GM18520 (cell line): Measurements from ENCODE around the gene ATP6V1E1.

Source experiments
- ATAC-seq: cut with Tn5 transposase; IDR thresholded peaks from one replicate; pipeline ENCODE4 v1.9.1; 2021; ENCODE audit not compliant: unreplicated experiment

Gene ATP6V1E1

DNA sequence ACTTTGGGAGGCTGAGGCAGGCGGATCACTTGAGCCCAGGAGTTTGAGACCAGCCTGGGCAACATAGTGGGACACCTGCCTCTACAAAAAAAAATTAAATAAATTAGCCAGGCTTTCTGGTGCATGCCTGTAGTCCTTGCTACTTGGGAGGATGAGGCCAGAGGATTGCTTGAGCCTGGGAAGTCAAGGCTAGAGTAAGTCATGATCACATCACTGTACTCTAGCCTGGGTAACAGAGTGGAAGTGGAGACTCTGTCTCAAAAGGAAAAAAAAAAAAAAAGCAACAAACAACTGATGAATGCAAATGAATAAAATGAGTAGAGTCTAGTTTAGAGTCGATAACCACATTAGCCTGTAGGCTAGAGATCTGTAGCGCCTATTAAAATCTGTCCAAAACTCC is 6.1 kb upstream of the ATP6V1E1 start:
- no peak for ATAC-seq

DNA sequence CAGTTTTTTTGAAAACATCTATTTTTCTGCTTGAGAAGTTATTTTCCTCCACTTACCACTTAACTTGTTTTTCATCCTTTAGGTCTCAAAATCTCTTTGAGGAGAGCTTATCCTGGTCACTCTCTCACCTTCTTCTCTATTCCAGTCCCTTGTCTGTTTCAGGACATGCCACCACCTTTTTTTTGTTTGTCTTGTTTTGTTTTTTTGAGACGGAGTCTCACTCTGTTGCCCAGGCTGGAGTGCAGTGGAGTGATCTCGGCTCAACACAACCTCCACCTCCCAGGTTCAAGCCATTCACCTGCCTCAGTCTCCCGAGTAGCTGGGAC is 5.4 kb upstream of the ATP6V1E1 start:
- no peak for ATAC-seq

DNA sequence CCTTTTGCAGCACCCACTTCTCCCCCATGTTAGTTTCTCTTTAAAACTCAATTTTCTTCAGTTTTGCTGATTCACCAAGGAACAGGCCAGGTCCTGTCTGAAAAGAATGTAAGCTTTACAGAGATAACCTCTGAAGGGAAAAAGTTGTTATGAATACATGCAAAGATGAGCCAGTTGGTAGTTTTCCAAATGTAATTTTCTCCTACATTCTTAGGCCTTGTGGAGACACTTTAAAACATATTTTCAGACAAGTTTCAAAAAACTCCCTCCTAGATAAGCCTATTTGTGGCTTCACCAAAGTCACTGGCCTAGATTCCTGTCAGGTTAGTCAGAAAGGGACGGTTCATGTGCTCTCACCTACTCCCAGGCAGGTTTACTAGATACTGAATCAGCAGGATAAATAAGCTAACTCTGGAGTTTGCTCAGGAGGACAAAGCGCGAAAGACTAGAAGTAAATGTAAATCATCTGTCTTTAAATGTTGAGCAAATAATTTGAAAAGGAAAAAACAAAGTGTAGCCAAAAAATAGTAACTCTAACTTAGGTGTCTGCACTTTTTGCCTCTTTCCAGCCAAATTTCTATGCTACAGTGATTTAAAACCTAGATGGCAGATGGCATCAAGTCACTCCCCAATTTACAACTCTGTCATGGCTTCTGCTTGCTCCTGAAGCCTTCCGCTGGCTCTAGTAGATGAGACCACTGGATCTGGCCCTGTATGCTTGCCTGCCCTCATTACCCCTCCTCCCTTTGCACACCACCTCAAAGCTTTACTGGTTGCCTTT is 4.9 kb upstream of the ATP6V1E1 start:
- no peak for ATAC-seq

DNA sequence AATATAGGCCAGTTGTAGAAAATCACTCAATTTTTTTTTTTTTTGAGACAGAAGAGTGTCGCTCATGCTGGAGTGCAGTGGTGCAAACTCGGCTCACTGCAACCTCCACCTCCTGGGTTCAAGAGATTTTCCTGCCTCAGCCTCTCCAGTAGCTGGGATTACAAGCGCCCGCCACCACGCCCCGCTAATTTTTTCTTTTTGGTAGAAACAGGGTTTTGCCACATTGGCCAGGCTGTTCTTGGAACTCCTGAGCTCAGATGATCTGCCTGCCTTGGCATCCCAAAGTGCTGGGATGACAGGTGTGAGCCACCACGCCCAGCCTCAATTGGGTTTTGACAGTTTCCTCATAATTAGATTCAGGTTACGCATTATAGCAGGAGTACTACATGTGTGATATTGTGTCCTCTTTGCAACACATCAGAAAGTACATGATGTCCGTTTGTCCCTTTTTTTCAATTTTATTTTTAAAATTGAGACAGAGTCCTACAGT is 2.6 kb upstream of the ATP6V1E1 start:
- ATAC-seq = no peak

DNA sequence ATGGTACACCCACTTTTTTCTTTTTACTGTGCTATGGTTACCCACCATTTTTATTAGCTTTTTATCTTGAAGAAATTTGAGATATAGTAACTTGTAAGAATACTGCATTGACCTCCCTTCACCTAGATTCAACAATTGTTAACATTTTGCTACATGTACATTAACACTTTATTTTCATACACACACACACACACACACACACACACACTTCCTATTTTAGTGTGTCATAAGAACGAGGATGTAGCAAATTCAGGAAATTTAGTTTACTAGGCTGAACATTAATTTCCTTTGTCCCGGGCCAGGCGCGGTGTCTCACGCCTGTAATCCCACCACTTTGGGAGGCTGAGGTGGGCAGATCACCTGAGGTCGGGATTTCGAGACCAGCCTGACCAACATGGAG is 1.1 kb upstream of the ATP6V1E1 start:
- ATAC-seq = no peak

DNA sequence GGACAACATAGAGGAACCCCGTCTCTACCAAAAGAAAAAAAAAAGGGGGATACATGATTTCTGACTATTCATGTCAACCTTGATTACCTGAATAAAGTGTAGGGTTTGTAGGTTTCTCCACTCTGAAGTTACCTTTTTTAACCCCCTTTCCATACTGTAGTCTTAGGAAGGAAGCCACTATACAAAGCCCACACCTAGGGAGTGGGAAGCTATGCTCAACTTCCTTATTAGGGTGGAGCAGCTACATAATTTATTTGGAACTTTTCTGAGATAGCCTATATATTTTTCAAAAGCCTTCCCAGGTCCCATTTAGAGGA is 582 bp upstream of the ATP6V1E1 start:
- ATAC-seq = no peak

DNA sequence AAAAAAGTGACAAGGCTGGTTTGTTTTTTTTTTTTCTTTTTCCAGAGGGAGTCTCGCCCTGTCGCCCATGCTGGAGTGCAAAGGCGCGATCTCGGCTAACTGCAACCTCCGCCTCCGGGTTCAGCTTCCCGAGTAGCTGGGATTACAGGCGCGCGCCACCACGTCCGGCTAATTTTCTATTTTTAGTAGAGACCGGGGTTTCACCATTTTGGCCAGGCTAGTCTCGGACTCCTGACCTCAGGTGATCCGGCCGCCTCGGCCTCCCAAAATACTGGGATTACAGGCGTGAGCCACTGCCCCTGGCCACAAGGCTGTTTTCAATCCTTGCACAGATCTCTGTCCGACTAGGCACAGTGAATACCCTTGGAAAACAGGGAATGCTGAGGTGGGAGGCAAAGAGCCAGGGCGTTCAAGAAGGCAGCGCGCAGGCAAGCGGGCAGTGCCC is 566 bp downstream of the ATP6V1E1 start:
- no peak for ATAC-seq

DNA sequence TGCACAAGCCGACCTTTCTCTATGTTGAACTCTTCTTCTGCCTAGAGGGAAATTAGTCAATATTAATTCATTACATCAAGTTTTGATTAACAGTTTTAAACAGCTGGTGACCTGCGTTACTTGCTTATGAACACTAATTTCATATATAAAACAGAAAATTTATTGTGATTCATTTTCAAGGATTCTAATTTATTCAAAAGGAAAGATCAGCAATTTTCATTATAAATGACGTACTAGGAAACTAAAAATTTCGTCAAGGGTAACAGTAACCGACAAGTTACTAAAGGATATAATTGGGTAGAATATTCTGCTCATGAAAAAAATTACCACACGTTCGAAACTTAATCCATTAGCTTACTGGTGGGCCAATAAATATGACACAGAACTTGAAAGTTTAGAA is 15.3 kb downstream of the ATP6V1E1 start:
- ATAC-seq = no peak

DNA sequence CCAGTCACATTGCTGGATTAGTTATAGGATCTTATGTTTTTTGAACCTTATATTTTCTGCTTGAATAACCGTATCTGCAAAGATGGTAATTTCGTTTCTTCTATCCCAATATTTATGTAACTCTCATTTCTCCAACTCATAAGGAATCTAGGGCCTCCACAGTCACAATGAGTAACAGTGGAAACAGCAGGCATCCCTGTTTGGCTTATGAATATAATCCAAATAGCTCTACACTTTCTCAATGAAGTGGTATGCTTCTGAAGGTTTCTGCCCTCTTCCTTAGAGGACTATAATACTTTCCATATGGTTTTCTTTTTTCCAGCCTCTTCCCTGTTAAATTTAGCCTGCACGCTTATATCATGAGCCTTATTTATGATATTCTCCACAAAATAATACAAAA is 16.5 kb downstream of the ATP6V1E1 start:
- ATAC-seq = no peak

DNA sequence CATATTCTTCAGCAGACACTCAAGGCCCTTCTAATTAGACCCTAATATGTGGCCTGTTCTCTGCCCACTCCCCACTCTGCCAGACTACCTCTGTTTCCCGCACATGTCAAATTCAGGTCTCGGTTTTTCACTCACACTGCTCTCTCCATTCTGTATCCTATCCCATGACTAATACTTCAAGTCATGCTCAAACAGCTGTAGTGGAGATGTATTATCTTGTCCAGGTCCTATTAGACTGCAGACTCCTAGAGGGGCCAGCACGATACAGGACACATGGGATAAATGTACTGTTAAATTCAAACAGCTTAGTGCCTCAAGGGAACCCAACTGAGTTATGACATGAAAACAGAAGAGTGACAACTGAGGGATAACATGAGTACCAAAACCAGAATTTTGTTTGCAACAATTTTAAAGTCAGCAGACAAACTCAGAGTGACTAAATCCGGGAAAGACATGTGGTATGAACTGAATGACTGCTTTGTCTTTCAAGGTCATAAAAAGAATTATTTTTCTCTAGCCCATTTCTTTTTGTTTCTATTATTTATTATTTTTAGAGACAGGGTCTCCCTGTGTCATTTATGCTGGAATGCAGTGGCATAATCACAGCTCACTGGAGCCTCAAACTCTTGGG is 20.5 kb downstream of the ATP6V1E1 start:
- ATAC-seq = no peak

DNA sequence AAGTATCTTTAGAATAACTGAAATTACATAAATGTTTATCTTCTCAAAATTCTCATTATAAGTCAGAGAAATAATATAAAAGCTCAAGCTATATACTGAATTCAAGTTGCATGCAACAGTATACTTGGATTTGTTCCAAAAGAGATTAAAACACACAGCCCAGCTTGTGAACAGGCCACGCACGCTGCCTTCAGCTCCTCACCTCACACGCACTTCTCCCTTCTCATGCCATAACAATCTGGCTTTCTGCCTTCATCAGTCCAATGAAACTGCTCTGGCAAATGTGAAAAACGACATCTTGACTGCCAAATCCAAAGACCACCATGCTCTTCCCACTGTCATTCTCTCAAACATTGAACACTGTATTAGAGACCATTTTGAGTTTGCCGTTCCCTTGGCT is 22.1 kb downstream of the ATP6V1E1 start:
- ATAC-seq = no peak

DNA sequence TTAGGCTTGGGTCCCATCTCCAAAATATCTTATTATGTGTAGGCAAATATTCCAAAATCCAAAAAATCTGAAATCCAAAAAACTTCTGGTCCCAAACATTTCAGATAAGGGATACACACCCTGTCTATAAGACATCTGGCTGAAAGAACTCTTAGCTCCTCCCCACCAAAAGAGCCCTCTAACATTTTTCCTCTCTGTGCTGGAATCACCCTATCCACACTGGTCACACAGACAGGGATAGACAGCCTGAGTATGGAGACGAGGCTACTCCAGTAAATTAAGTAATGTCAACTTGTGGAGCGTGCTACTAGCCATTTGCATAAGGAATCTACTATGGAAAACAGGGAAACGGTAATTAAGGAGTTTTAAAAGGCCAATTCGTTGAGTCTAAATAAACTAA is 24.9 kb downstream of the ATP6V1E1 start:
- ATAC-seq = no peak

DNA sequence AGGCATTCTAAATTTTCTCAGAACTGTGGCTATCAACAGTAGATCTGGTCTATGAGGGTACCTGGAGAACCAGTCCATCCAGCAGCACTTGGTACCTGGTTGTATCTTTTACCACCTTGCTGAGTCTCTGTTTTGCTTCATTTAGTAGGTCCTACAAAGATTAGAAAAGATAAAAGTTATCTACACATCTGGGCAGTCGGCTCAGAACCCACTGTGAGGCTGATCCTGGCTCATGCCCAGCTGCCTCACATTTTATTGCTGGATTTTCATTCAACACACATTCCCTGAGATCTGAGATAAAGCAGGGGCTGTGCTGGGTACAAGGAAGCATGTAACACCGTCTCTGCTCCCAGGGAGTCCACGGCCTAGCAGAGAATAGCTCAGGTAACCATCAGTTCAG is 27.5 kb downstream of the ATP6V1E1 start:
- no peak for ATAC-seq

DNA sequence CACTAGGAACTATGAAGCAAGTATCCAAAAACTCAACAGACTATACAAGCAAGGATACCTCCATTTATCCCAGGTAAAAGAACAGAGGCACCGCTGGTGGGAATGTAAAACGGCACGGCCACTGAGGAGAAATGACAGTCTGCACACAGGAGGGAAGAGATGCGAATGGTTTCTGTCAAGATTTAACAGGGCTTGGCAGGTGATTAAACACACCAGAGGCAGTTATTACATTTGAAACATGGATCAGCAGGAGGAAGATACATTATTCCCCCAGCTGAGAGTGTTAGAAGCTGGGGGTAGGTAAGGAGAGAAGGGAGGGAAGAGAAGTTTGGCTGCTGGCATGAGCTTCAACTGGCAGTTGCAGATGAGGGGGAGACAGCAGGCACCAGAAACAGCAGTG is 30.2 kb downstream of the ATP6V1E1 start:
- no peak for ATAC-seq

DNA sequence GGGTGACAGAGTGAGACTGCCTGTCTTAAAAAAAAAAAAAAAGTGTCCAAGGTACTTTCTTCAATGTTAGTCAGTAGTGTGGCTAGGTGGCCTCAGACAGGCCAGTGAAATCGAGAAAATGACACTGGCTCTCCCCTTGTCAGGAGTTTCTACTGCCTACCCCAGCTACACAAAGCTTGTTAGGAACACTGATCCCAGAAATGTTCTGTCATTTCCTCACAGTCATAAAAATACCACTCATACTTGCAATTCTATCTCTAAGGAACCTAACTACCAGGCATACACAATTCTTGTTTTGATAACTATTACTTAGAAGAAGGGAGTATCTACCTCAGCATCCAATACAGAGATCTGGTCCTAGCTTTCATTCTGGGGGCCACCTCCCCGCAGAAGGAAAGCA is 31.3 kb downstream of the ATP6V1E1 start:
- ATAC-seq = no peak

DNA sequence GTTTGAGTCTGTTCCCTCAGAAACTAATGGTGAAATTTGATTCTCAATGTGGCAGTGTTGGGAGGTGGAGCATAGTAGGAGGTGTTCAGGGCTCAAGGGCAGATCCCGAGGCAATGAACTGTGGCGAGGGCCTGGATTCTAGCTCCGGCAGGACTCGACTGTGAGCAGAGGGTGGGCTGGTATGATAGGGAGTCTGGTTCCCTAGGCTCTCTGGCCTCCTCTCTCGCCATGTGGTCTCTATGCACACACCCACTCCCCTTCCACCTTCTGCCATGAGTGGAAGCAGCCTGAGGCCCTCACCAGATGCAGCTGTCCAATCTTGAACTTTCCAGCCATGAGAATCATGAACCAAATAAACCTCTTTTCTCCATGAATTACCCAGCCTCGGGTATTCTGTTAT is 32.3 kb downstream of the ATP6V1E1 start:
- no peak for ATAC-seq

DNA sequence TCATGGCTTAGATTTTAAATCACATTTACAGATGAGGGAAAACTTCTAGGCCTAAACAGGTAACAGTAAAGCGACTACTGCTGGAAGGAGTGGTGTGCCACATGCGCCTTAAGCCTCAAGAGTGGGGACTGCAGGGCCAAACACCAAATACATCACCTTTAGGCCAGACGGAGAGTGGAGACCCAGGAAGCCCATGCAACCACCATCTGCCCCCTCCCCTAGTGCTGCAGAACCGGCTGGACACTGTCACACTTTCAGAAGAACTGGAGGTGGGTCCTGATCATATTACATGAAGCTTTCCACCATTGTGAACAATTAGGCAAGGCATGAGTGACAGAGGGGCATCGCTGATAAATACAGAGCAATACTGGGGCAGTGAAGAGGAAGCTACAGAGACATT is 36.3 kb downstream of the ATP6V1E1 start:
- ATAC-seq = no peak

DNA sequence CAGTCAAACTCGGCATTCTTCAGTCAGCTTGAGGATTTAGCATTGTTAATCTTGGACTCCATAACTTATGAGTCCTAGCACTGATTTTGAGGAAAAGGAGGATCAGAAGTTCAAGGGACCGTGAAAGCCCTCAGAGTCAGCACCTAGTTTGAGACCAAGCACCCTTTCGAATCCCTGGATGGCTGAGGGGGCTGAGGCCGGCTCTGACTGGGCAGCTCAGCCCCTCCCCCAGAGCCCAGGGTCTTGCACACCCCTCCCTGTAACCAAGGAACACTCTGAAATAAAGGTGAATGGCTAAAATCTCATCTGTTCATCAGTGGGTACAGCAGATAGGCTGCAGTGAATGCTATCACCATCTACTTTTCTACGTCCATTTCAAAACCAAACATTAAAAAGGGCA is 38.0 kb downstream of the ATP6V1E1 start:
- no peak for ATAC-seq

DNA sequence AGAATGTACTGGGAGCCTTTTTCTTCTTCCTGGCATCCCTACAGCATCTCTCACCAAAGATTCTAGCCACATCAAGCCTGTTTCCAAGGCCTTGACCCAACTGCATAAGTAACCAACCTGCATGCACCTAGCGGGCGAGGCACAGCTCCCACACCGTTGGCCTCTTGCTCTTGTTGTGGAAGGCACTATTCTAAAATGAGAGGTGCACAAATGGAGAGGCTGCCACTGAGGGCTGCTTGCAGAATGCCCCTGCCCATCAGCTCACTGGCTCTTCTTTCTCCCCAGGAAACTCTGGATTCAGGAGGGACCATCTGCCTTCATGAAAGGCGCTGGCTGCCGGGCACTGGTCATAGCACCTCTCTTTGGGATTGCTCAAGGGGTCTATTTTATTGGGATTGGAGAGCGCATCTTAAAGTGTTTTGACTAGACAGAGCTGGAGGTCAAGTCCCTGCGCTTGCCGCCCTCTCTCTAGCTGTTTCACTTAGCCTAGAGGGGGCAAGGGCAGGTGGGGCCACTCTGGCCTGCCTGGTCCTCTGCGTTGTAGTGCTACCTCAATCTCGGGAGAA is 38.7 kb downstream of the ATP6V1E1 start:
- no peak for ATAC-seq

DNA sequence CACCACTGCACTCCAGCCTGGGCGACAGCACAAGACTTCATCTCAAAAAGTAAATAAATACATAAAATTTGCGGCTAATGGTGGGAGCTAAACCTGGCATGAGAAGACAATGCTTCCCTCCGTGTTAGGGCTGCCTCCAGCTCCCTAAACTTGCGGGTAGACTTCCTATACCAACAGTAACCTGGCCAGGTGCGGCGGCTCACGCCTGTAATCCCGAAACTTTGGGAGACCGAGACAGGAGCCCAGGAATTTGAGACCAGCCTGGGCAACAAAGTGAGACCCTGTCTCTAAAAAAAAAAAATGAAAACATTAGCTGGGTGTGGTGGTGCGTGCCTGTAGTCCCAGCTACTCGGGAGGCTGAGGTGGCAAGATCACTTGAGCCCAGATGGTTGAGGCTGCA is 39.9 kb downstream of the ATP6V1E1 start:
- no peak for ATAC-seq

DNA sequence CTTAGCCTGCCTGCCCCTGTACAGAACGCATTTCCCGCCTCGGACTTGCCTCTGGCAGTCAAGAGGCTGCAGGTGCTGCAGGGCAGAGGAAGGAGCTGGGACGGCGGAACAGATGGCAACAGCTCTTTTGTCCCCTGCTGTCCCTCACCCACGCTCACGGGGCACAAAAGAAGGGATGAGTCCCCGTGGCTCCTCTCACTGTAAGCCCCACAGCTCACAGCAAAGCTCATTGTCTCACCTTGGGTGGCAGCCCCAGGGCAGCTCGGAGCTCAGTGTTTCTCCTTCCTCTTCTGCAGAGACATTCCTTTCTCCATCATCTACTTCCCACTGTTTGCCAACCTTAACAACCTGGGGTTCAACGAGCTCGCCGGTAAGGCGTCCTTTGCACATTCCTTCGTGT is 40.9 kb downstream of the ATP6V1E1 start:
- ATAC-seq = no peak

DNA sequence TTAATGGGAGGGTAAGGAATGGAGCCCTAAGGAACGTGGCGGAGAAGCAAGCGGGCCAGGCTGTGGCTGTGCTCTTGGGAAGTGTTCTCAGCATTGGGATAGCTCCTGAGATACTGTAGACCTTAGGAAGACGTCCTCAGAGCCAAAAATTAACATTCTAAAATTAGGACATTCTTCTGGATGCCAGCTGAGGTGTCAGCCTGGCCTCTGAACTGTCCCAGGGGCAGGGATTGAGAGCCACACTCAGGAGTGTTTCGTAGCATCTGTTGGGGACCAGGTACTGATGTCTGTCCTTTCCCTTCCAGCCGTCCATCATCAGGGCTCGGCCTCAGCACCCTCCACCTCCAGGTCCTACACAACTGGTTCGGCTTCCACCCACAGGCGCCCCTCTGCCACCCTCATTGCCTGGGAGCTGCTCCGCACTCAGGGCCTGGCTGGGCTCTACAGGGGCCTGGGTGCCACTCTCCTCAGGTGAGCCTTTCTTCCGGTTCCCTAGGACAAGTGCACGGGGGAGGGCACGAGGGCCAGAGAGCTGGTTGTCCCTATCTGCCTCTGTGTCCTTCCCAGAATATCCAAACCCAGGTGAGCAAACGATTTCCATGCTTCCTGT is 41.6 kb downstream of the ATP6V1E1 start:
- ATAC-seq = no peak
